Non-pigmented ciliary epithelial cell (primary cell): ENCODE measurements around the gene EIF3A.

ENCODE experiments used
- DNase-seq: peaks from one replicate; pipeline ENCODE4 v3.0.0-alpha.2; 2010; ENCODE audit warnings: low read depth

EIF3A gene

DNA sequence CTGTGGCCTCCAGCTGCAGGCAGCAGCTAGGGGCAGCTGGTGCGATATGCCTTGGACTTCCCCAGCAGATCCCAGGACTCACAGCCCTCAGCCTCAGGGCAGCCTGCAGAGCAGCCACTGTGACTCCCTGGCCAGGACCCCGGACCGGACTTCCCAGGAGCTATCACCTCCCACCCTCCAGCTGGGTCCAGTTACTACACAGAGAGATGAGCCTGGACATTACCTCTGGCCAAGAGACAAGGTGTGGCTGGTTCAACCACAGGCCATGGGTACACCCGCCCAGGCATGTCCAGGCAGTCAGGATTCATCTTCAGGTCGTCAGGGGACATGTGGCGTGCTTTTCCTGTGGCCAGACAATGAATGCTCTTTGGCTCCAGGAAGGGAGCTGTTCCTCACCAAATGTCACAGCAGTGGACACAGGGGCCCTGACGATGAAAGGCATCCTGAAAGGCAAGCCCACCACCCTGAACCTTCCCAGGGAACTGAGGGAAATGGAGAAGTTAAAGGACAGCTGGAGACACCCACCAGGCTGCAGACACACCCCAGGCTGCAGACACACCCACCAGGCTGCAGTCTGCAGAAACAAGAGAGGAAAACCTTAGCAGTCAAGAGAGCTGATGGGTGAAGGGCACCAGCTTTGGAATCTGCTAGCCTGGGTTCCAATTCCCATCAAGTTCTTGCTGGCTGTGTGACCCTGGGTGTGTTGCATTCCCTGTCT is 76.9 kb downstream of the EIF3A start:
- DNase-seq, result no peak

DNA sequence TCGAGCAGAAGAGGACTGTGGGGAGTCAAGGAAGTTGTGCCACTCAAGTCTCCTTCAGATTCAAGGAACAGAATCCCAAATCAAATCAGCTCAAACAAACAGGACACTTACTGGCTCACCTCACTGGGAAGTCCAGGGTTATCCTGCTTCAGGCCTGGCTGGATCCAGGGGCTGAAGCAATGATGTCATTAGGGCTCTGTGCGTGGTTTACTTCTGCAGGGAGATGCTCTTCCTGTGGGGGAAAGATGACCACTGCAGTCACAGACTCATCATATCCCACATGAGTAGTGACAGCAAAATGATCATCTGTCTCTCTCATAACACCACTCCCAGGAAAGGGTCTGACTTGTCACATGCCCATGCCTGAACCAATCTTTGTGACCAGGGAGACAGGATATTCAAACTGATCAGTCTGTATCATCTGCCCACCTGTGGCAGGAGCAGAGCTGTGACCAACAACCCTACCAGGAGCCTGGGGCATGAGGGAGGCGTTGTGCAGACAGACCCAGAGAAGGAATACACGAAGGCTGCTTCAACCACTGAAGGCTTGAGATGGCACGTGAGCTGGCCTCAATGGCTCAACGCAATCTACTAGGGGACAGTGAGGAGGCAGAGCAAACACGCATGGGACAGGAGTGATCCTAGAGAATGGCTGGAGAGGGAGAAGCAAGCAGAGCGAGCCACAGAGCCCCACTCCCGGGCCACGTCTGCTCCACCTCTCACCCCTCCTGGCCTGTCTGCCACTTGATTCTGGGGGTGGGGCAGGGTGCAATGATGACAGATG is 78.7 kb downstream of the EIF3A start:
- no peak for DNase-seq

DNA sequence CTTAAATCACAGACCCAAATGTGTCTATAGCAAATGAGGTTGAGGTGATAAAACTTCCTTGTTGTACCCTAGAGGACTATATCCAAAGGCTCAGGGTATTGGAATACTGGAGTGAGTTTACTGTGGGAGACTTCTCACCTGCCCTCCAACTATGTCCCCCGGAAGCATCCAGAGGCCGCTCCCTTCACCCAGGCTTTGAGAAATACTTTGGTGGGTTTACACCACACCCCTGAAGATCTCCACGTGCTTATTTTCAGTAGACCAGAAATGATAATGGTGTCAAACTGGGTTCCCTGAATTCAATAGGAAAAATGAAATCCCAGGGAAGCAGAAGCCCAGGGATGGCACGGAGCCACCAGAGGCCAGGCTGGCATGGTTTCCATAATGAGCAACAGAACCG is 82.4 kb downstream of the EIF3A start:
- DNase-seq, result no peak

DNA sequence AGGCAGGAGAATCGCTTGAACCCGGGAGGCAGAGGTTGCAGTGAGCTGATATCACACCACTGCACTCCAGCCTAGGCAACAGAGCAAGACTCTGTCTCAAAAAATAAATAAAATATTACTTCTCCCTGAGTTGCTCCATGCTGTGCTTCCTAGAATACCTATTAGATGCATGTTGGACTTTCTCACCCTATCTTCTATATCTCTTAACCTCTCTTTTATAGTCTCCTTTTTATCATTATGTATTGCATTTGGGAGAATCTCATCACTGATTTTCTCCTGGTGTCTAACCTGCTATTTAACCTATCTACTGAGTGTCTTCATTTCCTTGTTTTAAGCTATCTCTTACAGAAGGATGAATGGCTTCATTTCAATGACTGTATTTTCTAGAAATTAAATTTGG is 83.2 kb downstream of the EIF3A start:
- no peak for DNase-seq

DNA sequence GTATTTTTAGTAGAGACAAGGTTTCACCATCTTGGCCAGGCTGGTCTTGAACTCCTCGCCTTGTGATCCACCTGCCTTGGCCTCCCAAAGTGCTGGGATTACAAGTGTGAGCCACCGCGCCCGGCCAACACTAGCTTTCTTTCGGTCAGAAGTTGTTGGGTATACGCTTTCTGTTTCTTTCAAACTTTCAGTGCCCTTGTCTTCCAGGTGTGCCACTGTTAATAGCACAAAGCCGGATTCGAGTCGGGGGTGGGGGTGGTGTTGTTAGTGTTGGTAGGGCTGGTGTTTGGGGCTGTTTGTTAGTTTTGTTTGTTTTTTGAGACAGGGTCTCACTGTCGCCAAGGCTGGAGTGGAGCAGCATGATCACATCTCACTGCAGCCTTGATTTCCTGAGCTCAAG is 84.9 kb downstream of the EIF3A start:
- DNase-seq, result no peak

DNA sequence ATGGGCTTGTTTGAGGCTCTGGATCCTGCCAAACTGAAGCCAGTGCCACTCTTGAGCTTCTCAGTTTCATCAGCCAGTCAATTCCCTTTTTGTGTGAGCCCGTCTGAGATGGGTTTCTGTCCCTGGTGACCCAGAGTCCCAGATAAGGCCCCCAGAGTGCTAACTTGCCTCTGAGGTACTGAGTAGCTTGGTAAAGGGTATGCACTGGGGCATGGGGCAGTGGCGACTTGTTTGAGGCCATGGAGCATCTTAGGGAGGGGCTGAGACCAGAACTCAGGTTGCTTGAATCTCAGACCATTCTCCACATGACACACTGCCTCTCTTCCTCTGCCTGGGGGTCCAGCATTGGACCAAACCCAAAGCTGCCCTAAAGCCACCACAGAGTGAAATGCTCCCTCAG is 86.3 kb downstream of the EIF3A start:
- no peak for DNase-seq

DNA sequence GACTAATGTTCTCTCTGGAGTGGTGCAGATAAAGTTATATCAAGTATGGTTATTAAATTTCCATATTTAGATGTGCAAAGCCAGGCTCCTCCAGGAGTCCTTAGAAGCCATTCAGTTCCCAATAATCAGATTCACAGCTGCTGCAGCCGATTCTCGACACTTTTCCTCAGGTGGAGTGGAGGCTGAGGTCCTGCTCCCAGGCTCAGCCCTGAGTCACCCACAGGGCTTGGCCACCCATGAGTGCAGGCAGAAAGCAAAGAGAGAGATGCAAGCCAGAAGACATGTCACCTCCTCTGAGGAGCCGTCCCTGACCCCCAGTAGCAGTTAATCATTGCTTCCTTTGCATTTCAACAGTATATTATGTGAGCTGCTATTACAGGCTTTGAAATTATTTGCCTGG is 87.4 kb downstream of the EIF3A start:
- no peak for DNase-seq

DNA sequence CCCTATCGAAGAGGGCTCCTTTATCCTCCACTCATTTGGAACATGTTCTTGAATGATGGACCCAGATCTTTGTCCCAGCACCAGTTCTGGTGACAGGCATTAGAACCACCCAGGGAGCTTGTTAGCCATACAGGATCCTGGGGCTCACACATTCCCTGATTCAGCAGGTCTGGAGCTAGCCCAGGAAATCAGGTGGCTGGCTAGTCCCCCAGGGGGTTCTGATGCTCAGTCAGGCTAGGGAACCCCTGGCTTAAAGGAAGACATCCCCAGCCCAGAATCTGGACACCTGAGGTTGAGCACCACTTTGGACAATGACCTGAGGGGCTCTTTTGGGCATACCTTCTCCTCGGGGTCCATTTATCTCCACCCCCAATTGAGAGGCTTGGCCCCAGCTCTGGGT is 88.1 kb downstream of the EIF3A start:
- no peak for DNase-seq

DNA sequence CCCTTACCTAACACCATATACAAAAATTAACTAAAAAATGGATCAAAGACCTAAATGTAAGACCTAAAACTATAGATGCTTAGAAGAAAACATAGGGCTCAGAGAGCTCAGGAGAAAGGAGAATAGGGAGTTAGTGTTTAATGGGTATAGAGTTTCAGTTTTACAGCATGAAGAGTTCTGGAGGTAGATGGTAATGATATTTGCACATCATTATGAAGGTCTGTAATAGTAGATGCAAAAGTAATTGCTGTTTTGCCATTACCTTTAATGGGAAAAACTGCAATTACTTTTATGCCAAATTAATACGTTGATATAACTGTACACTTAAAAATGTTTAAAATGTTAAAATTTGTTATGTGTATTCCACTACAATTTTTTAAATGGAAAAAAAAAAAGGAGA is 90.3 kb downstream of the EIF3A start:
- no peak for DNase-seq

DNA sequence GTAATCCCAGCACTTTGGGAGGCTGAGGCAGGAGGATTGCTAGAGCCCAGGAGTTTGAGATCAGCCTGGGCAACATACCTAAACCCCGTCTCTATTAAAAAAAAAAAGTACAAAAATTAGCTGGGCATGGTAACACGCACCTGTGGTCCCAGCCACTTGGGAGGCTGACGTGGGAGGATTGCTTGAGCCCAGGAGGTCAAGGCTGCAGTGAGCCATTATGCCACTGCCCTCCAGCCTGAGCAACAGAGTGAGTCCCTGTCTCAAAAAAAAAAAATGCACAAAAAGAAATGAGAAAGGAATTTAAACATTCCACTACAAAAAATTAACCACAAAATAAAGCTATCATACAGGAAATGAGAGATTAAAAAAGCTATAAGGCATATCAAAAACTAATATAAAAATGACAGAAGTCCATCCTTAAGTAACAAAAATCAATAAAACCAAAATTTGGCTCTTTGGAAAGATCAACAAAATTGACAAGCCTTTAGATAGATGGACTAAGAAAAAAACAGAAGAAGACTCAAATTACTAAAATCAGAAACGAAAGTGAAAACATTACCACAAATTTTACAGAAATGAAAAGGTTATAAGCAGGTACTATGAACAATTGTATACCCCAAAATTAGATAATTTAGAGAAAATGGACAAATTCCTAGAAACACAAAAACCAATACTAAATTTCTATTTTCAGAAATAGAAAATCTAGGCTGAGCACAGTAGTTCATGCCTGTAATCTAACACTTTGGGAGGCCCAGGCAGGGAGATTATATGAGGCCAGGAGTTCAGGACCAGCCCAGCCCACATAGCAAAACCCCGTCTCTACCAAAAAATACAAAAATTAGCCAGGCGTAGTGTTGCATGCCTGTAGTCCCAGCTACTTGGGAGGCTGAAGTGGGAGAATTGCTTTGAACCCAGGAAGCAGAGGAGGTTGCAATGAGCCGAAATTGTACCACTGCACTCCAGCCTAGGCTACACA is 93.5 kb downstream of the EIF3A start:
- DNase-seq, result no peak

DNA sequence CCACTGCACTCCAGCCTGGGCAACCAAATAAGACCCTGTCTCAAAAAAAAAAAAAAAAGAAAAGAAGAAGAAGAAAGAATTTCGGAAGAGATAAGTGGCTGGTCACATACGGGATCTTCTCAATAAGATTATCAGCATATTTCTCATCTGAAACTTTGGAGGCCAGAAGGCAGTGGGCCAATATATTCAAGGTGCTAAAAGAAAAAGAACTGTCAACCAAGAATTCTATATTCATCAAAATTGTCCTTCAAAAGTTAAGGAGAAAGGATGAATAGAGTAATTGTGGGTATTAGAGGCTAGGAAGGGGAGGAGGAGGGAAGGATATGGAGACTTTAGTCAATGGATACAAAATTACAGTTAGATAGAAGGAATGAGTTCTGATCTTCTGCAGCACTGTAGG is 95.0 kb downstream of the EIF3A start:
- DNase-seq, result no peak
